ENCODE data around the gene TBC1D22A.
A peak's percentile ranks its signal among the peaks of the same experiment; 100 is the strongest.
"Not testable (repeated sequence)": the region's sequence is repeated elsewhere in the genome, so short reads cannot be mapped to it uniquely, and the experiment has no call there.

The TBC1D22A gene

DNA sequence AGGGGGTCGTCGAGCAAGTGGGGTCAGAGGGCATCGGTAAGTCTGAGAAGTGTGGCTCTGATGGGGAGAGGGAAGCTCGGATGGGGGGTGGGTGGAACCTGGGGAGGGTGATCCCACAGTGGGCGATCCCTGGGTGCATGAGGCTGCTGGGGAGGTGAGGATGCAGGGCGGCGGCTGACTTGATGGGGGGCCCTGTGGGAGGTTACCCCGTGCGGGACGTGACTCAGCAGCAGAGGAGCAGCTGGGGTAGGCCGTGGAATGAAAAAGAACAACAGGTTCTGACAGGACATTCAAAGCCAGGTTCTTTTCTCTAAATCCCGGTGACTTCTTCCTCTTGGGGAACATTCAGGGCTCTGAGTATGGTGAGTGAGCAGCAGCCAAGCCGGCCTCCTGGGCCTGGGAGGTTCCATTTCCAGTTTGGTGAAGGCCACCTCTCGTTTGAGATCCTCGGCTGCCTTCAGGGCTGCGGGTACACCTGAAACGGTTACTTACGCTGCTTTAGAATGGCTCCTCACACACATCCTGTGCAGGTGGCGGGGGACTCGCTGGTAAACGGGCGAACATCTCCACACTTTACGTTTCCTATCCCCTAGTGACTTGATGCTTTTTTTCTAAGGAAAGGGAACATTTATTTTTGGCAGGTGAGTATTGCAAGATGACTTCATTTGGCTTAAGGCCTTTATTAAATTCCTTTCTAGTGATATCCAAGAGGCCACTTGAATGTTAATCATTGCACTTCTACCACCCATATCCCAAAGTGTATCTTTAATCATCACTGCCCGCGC, 278.2 kb downstream of the TBC1D22A start:
- DNase-seq: no peak

DNA sequence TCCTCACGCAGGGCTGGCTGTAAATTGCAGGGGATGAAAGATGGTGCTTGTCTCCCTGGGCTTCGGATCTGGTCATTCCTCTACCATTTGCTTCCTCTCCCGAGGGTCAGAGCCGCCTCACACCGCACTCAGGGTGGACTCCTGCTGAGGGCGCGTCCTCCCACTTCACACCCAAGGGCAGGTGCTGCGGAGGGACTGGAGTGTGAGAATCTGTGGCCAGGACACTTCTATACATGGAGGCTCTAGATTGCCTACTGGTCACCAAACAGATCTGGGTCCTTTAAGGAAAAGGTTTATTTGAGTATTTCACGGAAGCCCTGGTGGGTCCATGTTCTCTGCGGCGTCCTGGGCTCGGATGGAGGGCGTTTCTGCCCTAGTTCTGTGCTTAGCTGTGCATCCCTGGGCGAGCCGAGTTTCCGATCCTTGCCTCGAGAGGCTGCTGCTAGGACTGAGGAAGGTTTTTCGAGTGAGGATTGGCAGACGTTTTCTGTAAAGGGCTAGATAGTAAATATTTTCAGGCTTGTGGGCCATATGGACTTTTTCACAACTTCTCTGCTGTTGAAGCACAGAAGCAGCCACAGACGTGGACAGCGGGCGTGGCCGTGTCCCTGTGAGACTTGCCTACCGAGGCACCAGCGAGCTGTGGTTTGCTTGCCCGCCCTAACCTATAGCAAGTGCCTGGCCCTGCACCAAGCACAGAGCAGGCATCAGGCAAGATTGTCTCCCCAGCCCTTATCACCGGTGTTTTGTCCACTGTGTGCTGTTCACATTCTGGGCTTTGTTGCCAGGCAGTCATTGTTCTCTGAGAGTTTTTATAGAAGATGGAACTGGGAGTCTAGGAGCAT, 279.0 kb downstream of the TBC1D22A start:
- no peak for DNase-seq

DNA sequence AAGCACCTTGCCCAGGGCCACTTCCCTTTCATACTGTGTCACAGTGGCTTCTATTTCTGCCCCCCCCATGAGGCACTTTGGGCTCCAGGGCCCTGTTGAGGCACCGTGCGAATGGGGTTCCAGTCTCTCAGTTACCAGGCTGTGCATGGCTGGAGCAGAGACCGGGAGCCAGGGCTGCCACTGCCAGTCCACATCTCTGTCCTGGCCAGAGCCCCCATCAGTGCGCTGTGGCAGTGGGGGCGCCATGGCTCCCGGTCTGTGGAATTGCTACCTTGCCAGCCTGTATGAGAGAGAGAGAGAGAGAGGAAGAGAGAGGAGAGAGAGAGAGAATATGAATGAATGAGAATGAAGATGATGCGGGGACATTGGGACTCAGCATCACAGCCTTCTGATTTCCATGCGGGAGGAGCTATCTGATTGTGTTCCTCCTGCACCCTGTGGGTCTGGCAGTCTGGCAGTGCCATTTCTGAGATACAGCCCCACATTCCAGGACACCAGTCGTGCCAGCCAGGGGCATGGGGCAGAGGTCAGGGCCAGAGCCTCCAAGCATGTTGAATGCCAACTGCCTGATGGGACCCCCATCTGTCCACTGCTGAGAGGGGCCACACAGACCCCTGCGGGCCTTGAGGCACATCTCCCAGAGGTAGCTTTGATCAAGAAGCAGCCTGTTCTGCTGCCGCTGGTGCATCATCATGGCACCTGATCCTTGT, 279.8 kb downstream of the TBC1D22A start:
- DNase-seq: no peak

DNA sequence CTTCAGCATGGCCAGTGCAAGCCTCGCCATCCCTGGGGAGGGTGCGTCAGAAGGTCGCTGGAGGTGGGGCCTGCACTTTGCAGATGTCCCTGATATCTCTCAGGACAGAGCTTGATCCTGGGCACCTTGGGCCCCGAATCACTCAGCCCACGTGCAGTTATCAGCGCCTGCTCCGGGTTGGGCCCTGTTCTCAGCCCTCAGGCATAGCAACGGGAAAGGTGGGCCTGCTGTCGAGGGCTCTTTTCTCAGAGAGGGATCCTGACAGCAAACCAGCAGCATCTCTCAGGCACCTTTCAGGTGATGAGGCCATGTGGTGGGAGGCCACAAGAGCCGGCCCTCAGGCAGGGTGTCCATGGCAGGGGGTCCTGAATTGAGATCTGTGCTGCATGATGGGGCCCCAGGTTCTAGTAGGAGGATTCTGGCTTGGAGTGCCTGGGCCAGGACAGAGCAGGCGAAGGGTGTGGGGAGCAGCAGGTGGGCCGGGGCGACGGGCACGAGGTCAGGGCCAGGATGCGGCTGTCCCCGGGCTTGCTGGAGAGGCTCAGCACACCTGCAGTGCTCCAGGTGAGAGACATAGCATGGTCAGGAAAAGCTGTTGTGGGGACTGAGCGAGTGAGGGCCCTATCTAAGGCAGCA, 280.5 kb downstream of the TBC1D22A start:
- DNase-seq: no peak

DNA sequence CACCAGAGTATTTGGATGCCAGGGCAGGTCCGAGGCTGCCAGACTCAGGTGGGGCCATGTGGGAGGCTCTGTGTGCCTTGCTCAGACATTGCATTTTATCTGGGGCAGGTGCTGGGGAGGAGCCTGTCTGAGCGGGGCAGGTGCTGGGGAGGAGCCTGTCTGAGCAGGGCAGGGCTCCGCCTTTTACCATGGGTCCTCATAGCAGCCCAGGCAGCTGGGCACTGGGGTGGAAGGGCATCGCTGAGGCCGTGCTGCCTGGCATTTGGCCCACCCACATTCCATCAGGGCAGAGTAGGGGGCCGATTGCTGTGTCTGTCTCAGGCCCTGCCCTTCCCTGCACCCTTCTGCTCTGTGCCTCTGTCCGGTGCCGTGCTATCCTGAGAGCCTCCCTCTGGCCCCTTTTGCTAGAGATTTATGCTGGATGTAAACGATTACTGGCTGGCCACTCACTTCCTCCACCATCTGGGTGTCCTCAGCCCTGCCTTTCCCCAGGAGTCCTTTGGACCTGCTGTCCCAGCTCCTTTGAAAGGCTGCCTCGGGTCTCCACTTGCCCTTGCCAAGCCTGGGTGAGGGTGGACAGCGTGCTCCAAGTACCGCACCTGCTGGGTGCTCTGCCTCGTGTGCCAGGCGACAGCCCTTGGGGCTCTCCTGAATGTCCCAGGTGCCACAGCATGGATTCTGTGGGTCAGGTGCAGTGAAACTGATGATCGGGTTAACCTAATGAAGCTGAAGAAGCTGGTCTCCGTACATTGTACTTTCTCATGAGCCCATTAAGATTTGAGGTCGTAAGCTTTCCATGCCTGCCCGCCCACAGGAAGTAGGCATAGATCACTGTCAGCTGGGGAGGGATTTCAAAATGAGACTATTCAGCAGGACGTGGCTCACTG, 281.6 kb downstream of the TBC1D22A start:
- peak in 1 of 2 experiments; percentile 7 for DNase-seq

DNA sequence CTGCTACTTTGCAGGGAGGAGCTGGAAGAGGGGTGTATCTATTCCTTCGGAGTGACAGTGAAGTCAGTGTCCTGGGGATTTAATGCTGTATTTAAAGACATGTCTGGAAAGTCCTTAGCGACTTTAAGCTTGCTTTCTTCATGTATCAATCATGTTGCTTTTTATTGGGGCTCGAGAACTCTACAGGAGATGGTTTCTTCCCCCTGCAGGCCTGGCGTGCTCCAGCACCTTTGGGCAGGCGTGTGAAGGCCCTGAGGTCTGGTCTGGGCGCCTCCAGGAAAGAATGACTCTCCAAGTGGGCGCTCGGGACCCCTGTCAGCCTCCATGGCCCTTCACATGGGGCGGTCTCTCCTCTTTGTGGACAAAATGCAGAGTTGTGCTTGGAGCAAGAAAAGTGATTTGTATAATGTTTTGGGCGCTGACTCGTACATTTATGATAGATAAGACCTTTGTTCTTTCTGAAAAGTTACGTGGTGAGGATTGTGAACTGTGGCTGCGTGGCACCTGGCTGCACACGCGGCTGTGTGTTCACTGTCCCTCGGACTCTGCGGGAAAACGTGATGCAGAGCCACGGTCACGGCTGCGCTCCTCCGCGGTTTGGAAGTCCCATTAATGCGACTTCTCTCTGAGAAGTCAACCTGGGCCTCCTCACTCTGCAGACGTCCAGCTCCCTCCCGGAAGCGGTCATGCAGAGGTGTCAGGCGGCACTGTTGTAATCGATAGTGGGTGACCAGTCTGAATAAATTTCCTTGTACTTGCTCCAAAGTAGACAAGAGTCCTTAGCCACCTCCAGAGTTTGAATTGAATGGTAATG, 282.5 kb downstream of the TBC1D22A start:
- DNase-seq: no peak

DNA sequence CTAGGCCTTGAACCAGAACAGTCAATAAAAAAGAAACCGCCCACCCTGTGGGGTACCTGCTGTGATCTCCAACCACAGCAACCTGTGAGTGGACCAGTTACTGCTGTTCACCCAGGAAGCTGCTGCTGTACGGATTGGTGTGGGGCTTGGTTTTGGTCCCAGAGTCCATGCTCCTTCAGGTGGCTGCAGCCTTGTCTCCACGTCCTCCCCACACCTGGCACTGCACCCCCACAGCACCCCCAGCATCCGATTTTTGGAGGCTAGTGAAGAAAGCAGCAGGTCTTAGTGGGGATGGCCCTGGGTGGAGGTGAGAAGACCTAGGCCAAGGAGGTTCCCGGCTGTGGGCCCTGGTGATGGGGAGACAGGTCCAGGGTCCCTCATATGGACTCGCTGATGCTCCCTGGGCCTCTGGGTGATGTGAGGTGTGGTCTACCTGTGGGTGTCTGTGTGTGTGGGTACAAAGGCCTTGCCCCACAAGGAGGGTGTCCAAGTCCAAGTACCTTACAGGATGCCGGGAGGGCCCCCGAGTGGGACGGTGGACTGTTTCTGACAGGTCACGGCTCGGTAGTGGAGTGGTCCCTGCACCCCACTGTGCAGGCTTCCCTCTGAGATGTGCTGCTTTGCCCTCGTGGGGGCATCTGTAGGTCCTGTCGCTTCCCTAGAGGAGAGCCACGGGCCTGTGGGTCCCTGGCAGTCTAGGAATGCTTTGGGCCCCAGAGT, 283.4 kb downstream of the TBC1D22A start:
- DNase-seq: no peak

DNA sequence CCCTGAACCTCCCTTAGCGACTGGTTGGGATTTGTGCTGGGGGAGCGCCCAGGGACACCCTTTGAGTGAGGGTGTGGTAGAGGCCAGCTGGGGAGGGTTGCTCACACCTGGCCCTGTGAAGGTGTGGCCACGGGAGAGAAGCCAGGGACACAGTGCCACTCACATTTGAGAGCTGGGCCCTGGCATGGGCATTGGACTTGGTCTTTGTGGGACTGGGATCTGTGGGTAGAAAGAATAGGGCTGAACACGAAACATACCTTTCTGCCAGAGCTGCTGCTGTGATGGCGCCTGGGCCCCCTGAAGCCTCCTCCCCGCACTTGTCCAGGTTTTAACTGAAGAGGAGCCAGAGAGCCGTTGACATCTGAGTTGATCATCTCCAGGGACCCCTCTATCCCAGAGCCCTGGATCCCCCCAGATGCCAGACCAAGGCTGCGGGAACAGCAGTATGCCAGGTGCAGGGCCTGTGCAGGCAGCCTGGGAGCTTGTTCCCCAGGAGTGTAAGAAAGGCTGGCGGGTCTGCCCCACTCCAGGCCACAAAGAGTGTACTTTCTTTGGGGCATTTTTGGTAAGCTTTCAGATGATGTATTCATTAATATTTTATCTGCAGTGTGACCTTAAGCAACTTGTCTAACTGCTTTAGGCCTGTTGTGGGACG, 284.1 kb downstream of the TBC1D22A start:
- no peak for DNase-seq

DNA sequence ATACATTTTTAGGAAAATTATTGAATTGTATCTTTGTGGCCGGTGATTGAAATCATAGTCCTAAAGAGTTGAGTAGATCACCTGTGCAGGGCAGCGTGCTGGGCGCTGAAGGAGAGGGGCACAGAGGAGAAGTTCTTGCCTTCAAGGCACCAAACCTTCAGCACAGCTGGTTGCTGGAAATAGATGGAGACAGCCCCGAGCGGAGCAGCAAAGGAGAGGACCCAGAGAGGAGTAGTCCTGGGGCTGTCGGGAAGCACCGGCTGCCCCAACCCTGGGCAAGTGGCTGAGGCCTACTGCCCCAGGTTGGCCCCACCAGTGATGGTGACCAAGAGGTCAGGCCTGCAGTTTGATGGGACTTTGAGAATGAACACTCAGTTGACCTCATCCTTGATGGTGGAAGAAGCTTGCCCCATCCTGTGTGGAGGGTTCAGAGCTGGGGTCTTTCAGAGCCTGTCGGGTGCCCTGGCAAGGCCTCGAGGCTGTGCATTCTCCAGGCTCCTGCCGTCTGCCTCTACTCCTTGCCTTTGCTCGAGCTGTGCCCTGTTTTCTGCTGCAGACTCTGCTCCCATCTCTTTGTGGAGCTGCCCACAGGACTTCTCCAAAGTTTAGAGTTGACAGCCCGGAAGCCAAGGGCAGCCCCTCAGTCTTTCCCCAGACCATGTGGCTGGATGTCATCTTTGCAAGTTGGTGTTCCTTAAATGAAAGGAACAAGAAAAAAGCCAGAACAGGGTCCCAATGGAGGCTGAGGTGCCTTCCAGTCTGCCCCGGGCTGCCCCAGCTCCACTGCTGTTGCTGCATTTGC, 285.1 kb downstream of the TBC1D22A start:
- DNase-seq: no peak

DNA sequence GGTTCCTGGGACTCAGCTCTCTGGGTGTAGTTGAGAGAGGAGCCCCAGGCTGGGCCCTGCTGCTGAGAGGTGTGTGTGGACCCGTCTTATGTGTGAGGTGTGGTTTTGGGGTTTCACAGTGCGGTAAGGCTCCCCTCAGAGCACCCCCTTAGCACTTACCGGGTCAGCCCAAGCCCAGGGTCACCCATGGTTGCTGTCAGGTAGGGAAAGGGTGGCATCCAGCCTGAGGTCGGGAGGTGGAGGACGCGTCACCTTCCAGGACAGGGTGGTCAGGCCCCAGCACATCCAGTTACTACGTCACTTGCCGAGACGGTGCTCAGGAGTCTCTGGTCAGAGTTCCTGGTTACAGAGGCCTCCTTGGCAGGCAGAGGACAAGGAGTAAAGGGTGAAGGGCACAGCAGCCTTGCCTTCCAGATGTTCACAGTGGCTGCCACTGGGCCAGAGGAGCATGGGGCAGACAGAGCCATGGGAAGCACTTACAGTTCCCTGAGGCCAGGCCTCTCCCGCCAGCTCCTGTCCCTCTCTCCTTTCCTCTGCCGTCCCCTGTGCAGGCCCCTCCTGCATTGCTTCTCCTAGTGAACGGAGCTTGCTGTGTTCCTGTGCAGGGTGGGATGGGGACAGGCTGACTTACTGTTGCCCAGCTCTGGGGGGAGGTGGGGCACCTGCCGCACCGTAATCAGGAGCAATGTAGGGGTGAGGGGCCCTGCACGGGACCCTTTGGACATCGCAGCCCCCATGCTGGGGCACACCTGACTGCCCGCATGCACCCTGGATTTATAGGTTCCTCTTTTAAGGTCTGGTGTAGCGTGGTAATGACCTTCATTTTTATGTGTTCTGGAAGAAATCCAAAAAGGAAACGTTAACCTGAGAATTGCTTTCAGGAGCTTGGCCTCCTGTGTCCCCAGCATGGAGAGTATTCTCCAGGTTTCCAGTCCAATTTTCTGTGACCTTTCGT, 285.9 kb downstream of the TBC1D22A start:
- no peak for DNase-seq

DNA sequence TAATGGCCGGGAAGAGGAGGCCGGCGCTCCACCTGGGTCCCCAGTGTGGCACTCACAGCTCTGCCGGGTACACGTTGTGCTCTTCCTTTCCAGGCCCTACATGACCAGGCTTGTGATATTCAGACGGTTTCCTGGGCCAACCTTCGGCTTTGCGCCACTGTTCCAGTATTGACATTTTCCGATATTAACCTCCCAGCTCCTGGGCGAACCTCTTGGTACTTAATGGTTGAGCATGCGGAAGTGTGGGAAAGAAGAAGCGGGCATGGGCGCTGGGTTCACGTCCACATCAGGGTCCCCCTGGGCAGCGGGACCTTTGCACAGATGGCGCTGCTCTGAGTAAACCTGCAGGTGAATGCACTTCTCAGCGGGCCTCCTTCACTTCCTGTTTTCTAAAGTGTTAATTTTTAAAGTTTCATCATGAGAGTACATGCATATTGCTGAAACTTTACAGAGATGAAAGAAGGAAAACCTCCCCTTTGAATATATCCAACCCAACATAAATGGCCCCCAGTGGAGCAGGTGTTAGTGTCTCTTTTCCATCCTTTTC, 286.7 kb downstream of the TBC1D22A start:
- no peak for DNase-seq

DNA sequence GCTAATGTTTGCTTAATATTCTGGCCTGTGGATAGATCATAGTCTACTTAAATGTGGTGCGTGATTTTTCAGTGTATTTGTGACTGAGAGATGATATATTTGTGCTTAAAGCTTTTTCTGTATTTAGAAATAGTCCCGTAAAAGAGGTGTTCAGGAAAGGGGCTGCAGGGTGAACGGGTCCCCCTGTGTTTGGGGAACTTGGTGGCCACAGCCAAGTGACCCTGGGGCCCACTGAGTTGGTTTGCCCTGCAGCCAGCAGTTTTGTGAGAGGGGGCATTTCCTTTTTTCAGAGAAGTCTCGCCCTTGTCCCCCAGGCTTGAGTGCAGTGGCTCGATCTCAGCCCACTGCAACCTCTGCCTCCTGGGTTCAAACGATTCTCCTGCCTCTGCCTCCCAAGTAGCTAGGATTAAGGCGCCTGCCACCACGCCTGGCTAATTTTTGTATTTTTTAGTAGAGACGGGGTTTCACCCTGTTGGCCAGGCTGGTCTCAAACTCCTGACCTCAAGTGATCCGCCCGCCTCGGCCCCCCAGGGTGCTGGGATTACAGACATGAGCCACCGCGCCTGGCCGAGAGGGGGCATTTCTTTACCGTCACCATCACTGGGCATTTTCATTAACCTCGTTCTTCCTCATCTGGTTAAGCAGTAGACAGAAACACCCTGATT, 287.4 kb downstream of the TBC1D22A start:
- not testable (repeated sequence) for DNase-seq

DNA sequence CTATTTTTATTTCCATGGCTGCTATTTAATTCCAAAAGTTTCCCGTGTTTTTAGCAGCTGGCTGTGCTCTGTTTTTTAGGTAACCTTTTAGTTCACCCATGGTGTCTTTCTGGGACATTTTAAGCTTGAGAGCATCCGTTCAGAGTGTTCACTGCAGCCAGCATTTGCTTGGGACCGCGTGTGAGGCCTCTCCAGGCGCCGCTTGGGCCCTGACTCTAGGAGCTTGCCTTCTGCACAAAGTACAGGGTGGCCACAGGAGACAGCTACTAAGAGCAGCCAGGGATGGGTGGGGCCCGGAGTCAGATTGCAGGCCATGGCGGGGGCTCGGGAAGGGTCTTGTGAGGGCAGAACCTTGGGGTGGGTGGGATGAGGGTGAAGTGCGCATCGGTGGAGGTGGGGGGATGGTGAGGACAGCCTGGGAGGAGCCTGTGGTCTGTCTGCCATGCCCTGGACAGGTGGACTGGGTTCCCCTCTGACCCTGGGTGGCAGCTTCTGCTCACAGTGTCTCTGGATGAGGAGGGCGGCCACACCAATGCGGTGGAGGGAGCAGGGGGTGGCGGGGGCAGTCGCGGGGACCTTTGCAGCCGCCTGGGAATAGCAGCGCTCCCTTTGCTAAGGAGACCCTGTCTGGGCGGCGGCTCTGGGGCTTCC, 288.1 kb downstream of the TBC1D22A start:
- no peak for DNase-seq

DNA sequence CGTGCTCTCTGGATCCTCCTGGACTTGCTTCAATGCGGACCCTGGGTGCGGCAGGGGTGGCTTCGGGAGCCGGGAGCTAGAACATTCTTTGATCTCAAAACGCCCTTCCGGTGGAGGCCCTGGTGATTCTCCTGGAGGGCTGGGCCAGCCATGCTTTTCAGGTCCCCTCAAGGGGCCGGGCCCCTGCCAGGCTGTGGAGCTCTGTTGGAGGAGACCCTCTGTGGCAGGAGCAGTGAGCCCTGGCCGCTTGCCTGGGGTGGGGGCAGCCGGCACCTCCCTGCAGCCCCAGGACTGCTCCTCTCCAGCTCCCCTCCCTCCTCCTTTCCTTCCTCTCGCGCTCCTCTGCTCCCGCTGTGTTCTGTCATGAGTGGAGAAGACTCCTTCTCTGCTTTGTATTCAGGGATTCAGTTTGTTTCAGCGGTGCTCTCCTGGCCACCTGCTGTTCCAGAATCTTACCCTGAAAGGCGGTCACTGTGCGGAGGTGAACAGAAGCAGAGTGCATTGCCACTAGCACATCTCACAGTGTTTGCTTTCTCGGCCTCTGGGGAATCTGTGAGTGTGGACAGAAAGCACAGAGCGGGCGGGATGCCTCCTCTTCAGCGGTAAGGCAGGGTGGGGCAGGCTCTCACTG, 289.1 kb downstream of the TBC1D22A start:
- DNase-seq: no peak

DNA sequence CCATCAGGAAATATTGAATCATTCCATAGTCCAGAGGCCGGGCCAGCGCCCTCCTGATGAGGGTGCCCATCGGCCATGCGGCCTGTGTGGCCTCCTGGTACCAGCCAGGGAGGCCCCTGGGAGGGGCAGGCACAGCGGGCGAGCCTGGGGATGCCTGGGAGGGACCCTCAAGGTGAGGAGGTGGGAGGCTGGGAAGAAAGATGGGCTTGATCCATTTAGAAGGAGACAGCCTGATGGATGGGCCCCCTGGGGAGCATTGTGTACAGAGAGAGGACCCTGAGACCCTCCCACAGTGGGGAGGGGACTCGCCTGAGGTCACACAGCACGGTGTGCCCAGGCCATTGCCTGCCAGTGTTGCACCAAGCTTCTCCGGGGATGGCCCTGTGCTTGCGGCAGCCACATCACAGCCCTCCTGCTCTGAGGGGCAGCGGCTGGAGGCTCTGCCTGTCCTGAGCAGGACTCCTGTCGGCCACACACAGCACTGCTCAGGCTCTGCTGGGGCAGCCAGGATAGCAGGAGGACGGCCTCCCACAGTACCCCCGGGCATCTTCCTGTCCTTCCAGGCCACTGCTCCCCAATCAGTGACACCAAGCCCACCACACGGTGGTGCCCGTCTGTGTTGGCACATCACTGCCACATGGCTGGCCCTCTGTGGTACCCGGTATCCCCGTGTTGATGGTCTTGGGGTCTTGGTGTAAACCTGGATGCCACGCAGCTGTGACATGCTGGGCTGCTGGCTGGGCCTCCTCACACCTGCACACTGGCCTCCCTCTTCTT, 290.0 kb downstream of the TBC1D22A start:
- no peak for DNase-seq

All from NCI-H446 (cell line).